Activated naive CD4-positive, alpha-beta T cell treated with anti-CD3 and anti-CD28 coated beads, Interleukin-2, amount 50 U/mL, for 24 hours (primary cell): ENCODE results near the gene SOX12.
A peak's percentile ranks its signal among the peaks of the same experiment; 100 is the strongest.

Experiments used
- H3K27ac Mint-ChIP-seq: one replicate; pipeline ENCODE4 v1.8.0; 2021; ENCODE audit warnings: mild to moderate bottlenecking, mixed read lengths
- H3K27me3 Mint-ChIP-seq: one replicate; pipeline ENCODE4 v1.8.0; 2021; ENCODE audit warnings: mixed read lengths
- H3K36me3 Mint-ChIP-seq: one replicate; pipeline ENCODE4 v1.8.0; 2021; ENCODE audit warnings: mixed read lengths
- H3K4me1 Mint-ChIP-seq: one replicate; pipeline ENCODE4 v1.8.0; 2021; ENCODE audit warnings: mixed read lengths
- H3K4me3 Mint-ChIP-seq: one replicate; pipeline ENCODE4 v1.8.0; 2021; ENCODE audit warnings: mild to moderate bottlenecking, mixed read lengths
- H3K9me3 Mint-ChIP-seq: one replicate; pipeline ENCODE4 v1.8.0; 2021; ENCODE audit warnings: mixed read lengths

The SOX12 gene

GRCh38 chr20:325045-325888, at the start of gene SOX12:
SOX12 (plus strand) TSS chr20:325552; CDS start chr20:325925, 373 bp downstream.
- Mint-ChIP-seq H3K4me1 (peaks cover 20% of the 10 kb centered on the region), H3K36me3 (no peaks in the 10 kb centered on the region), H3K27me3 (no peaks in the 10 kb centered on the region), H3K27ac (peak within 1 kb of the TSS; percentile 51), H3K9me3 (no peaks in the 10 kb centered on the region), H3K4me3 (peak within 1 kb of the TSS; percentile 89)

- Mint-ChIP-seq H3K36me3 (no peaks in the 10 kb centered on the region), H3K4me3 (no peak overlapping the region), H3K4me1 (no peaks in the 10 kb centered on the region), H3K27me3 (no peaks in the 10 kb centered on the region), H3K9me3 (no peaks in the 10 kb centered on the region), H3K27ac (no peak overlapping the region)
Measured at GRCh38 chr20:275791-276190, 49.6 kb upstream of the SOX12 start.

- Mint-ChIP-seq H3K27me3 (no peaks in the 10 kb centered on the region), H3K4me1 (no peaks in the 10 kb centered on the region), H3K36me3 (no peaks in the 10 kb centered on the region), H3K27ac (no peak overlapping the region), H3K9me3 (no peaks in the 10 kb centered on the region), H3K4me3 (no peak overlapping the region)
Measured at GRCh38 chr20:276620-277495, 48.5 kb upstream of the SOX12 start.

- Mint-ChIP-seq H3K27ac (no peak overlapping the region), H3K9me3 (no peaks in the 10 kb centered on the region), H3K27me3 (no peaks in the 10 kb centered on the region), H3K4me3 (no peak overlapping the region), H3K4me1 (no peaks in the 10 kb centered on the region), H3K36me3 (no peaks in the 10 kb centered on the region)
Measured at GRCh38 chr20:277496-277781, 47.9 kb upstream of the SOX12 start.

- no peaks in the 10 kb centered on the region for H3K27me3 Mint-ChIP-seq
- no peaks in the 10 kb centered on the region for H3K4me1 Mint-ChIP-seq
- H3K36me3 Mint-ChIP-seq: no peaks in the 10 kb centered on the region
Measured at GRCh38 chr20:278181-278580, 47.2 kb upstream of the SOX12 start.

GRCh38 chr20:278607-279571, 46.5 kb upstream of the SOX12 start:
- no peaks in the 10 kb centered on the region for H3K27me3 Mint-ChIP-seq
- no peaks in the 10 kb centered on the region for H3K4me1 Mint-ChIP-seq
- H3K9me3 Mint-ChIP-seq: no peaks in the 10 kb centered on the region
- H3K27ac Mint-ChIP-seq: no peak overlapping the region
- no peaks in the 10 kb centered on the region for H3K36me3 Mint-ChIP-seq
- H3K4me3 Mint-ChIP-seq: no peak overlapping the region

More at GRCh38 chr20:278181-278580, 47.2 kb upstream of the SOX12 start:
- Mint-ChIP-seq H3K27ac (no peak overlapping the region), H3K4me3 (no peak overlapping the region), H3K9me3 (no peaks in the 10 kb centered on the region)

GRCh38 chr20:284172-284571, 41.2 kb upstream of the SOX12 start:
- Mint-ChIP-seq H3K4me1 (no peaks in the 10 kb centered on the region), H3K9me3 (no peaks in the 10 kb centered on the region), H3K36me3 (no peaks in the 10 kb centered on the region), H3K4me3 (no peak overlapping the region), H3K27me3 (no peaks in the 10 kb centered on the region), H3K27ac (no peak overlapping the region)

GRCh38 chr20:286508-286907, 38.8 kb upstream of the SOX12 start:
- Mint-ChIP-seq H3K4me1 (peaks cover 5% of the 10 kb centered on the region), H3K4me3 (no peak overlapping the region), H3K9me3 (no peaks in the 10 kb centered on the region), H3K27me3 (no peaks in the 10 kb centered on the region), H3K36me3 (no peaks in the 10 kb centered on the region), H3K27ac (no peak overlapping the region)

GRCh38 chr20:288956-289692, 36.2 kb upstream of the SOX12 start:
- Mint-ChIP-seq H3K9me3 (no peaks in the 10 kb centered on the region), H3K27ac (no peak overlapping the region), H3K4me3 (no peak overlapping the region), H3K4me1 (peaks cover 5% of the 10 kb centered on the region), H3K27me3 (no peaks in the 10 kb centered on the region), H3K36me3 (no peaks in the 10 kb centered on the region)

- Mint-ChIP-seq H3K27ac (peak overlapping the region; percentile 70), H3K4me1 (peaks cover 5% of the 10 kb centered on the region), H3K9me3 (no peaks in the 10 kb centered on the region), H3K4me3 (no peak overlapping the region), H3K27me3 (no peaks in the 10 kb centered on the region), H3K36me3 (no peaks in the 10 kb centered on the region)
Measured at GRCh38 chr20:289693-290083, 35.7 kb upstream of the SOX12 start.

- no peak within 1 kb of the TSS for H3K4me3 Mint-ChIP-seq
- no peaks in the 10 kb centered on the region for H3K9me3 Mint-ChIP-seq
- peaks cover 5% of the 10 kb centered on the region for H3K4me1 Mint-ChIP-seq
- H3K27ac Mint-ChIP-seq: peak within 1 kb of the TSS; percentile 90
- no peaks in the 10 kb centered on the region for H3K36me3 Mint-ChIP-seq
- H3K27me3 Mint-ChIP-seq: no peaks in the 10 kb centered on the region
Measured at GRCh38 chr20:290084-290831, 35.1 kb upstream of the SOX12 start, which contains the start of gene C20orf96. C20orf96 (minus strand) TSS chr20:290750; CDS start chr20:290610, 140 bp downstream.

- Mint-ChIP-seq H3K4me3 (no peak overlapping the region), H3K27ac (no peak overlapping the region), H3K9me3 (no peaks in the 10 kb centered on the region), H3K36me3 (peaks cover 6% of the 10 kb centered on the region), H3K27me3 (no peaks in the 10 kb centered on the region), H3K4me1 (peaks cover 23% of the 10 kb centered on the region)
Measured at GRCh38 chr20:294602-295001, 30.8 kb upstream of the SOX12 start.

GRCh38 chr20:295804-296203, 29.5 kb upstream of the SOX12 start:
- Mint-ChIP-seq H3K36me3 (peaks cover 8% of the 10 kb centered on the region), H3K27me3 (no peaks in the 10 kb centered on the region), H3K4me3 (peak overlapping the region; percentile 58), H3K9me3 (no peaks in the 10 kb centered on the region), H3K27ac (peak overlapping the region; percentile 60), H3K4me1 (peaks cover 27% of the 10 kb centered on the region)
